ENCODE measurements around the gene GJD4.
A peak's percentile ranks its signal among the peaks of the same experiment; 100 is the strongest.

The GJD4 gene

DNA sequence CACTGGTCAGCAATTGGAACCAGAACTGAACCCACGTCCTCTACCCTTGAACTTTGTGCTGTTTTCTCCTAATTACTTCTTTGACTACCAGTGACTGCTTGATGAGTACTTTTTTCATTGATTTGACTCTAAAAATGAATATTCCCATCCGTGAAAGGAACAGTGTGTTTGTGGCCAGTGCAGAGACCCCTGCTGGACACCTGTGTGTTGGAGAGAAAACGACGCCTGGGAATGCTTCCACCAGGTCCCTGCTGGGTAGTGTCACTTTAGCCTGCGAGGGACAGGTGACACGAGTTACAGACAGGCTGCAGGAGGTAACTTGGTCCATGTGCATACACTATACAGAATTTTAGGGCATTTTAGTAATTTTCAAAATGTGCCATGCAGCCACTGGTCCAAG, 6.8 kb upstream of the GJD4 start:
- FAIRE-seq (no peak), DNase-seq (ENCODE audit: insufficient read length, low spot score) (no peak)
- TF ChIP-seq CTCF (IDR thresholded peaks at IDR 0.05; ENCODE audit: insufficient read depth, missing control alignments): peak; percentile 39

DNA sequence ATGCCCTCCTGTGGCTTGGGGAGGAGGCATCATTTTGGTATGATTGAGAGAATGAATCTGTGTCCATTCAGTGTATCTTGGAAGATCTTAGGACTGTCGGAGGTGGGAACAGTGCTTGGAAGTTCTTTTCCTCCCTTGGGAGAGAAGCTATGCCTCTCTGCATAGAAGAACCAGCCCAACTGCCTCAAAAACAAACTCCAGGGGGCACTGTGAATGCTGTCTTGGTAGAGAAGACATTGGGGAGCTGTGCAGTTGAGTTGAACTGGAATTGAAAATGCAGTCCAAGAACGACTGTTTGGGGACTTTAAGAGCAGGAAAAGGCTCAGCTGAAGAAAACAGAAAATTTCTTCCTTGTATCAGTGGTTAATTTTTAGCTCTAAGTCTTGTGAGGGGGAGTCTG, 4.9 kb upstream of the GJD4 start:
- FAIRE-seq (no peak), DNase-seq (ENCODE audit: insufficient read length, low spot score) (no peak)
- peak; percentile 6 for TF ChIP-seq CTCF (IDR thresholded peaks at IDR 0.05; ENCODE audit: insufficient read depth, missing control alignments)

DNA sequence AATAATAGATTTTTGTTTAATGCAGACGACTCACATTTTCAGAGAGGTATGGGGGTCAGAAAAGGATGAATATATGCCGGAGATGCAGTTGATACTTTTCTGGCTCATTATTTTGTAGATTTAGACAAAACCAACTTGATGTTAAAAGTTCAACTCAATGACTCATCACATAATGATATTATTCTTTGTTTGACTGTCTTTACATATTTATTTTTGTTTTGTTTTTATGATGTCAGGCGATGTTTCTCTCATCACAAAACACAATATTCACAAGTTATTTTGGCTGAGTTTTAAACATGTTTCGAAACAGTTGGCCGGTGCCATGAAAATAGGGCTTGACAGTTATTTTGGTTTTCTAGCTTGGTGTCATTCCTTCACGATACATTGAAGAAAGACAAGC, 1.3 kb downstream of the GJD4 start:
- TF ChIP-seq CTCF (IDR thresholded peaks at IDR 0.05; ENCODE audit: insufficient read depth, missing control alignments): no peak
- FAIRE-seq: no peak
- no peak for DNase-seq (ENCODE audit: insufficient read length, low spot score)

GRCh38 chr10:35607475-35608327, 2.6 kb downstream of the GJD4 start:
- FAIRE-seq: no peak
- TF ChIP-seq CTCF (IDR thresholded peaks at IDR 0.05; ENCODE audit: insufficient read depth, missing control alignments): no peak
- DNase-seq (ENCODE audit: insufficient read length, low spot score): no peak

- FAIRE-seq: no peak
- no peak for DNase-seq (ENCODE audit: insufficient read length, low spot score)
- no peak for TF ChIP-seq CTCF (IDR thresholded peaks at IDR 0.05; ENCODE audit: insufficient read depth, missing control alignments)
These were observed 3.2 kb downstream of the GJD4 start for GRCh38 chr10:35608328-35608672.

DNA sequence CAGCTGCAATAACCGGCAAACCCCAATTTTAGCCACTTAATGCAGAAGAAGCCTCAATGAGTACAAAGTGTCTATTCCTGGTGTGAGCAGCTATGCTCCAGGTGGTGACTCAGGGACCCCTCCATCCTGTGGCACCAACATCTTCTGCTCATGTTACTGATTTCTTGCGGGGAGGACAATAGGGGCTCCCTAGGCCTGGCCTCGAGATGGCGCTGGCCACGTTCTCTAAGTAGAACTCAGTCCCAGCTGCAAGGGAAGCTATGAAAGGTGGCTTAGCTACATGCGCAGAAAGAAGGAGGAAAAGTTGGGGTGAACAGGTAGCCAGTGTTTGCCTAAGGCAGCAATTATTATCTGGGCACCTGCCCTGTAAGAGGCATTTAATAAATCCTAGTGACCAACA, 6.6 kb downstream of the GJD4 start:
- DNase-seq (ENCODE audit: insufficient read length, low spot score): no peak
- TF ChIP-seq CTCF (IDR thresholded peaks at IDR 0.05; ENCODE audit: insufficient read depth, missing control alignments): peak; percentile 32
- no peak for FAIRE-seq

DNA sequence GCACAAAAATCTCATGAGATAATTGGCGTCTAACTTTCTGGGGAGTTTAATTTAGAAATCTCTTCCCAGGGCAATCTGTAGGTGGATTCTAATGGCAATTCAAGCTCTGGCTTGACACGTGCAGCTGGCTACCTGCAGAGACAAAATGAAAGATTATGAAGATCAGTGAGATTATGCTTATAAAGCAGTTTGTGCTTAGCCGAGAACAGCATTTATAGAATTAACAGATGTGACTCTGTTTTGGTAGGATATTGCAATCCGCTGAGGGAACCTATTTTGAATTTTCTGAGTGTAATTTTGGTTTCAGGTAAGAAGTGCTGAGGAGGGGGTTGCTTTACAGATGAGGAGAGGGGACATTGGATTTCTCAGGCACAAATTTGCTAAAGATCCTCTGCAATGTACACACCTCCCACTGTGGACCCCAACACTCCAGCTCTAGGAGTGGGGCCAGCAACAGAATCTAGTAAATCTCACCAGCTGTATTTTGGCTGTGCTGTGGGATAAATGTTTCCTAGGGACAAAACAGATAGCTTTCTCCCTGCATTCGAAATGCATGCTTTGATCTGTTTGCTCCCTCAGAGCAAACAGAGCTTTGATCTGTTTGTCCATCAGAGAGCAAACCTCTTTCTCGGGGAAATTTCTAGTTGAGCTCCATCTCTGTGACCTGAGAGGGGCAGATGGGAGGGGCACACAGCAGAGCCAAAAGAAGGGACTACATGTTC, 7.4 kb downstream of the GJD4 start:
- peak; percentile 79 for FAIRE-seq
- TF ChIP-seq CTCF (IDR thresholded peaks at IDR 0.05; ENCODE audit: insufficient read depth, missing control alignments): no peak
- no peak for DNase-seq (ENCODE audit: insufficient read length, low spot score)

Data from D721Med (cell line).